Mesenchymal stem cell (in vitro differentiated cells and primary cell): ENCODE results near the gene ACOX1.

Source experiments
- DNase-seq: peaks from one replicate; pipeline ENCODE4 v3.0.0-alpha.2; 2013
- H2AFZ ChIP-seq: one replicate; pipeline ENCODE4 v1.6.1; 2013; ENCODE audit warnings: low read depth, mild to moderate bottlenecking, control low read depth, inconsistent platforms, low read length, moderate library complexity
- H2AK5ac ChIP-seq: 2 replicates; pipeline ENCODE4 v1.6.1; 2013; ENCODE audit warnings: low read length, moderate library complexity, mild to moderate bottlenecking, inconsistent platforms; ENCODE audit not compliant: severe bottlenecking
- H2BK120ac ChIP-seq: one replicate; pipeline ENCODE4 v1.6.1; 2013; ENCODE audit warnings: low read depth, mild to moderate bottlenecking, inconsistent platforms, low read length, moderate library complexity
- H2BK12ac ChIP-seq, 2 experiments: one replicate each; pipeline ENCODE4 v1.6.1; 2013; ENCODE audit warnings: inconsistent platforms in 2 of 2, low read length in 2 of 2, mild to moderate bottlenecking in 2 of 2, moderate library complexity in 2 of 2, control low read depth in 1 of 2
- H2BK15ac ChIP-seq: one replicate; pipeline ENCODE4 v1.6.1; 2013; ENCODE audit warnings: mild to moderate bottlenecking, low read depth, inconsistent platforms; ENCODE audit not compliant: poor library complexity, severe bottlenecking
- H2BK5ac ChIP-seq: 2 replicates; pipeline ENCODE4 v1.6.1; 2013; ENCODE audit warnings: low read depth, mild to moderate bottlenecking, low read length, control low read depth, inconsistent platforms; ENCODE audit not compliant: poor library complexity, severe bottlenecking
- H3K14ac ChIP-seq, 2 experiments: one replicate each; pipeline ENCODE4 v1.6.1; 2013; ENCODE audit warnings: inconsistent platforms in 2 of 2, low read length in 2 of 2, control low read depth in 1 of 2, mild to moderate bottlenecking in 1 of 2, moderate library complexity in 1 of 2
- H3K18ac ChIP-seq, 2 experiments: one replicate each; pipeline ENCODE4 v1.6.1; 2013; ENCODE audit warnings: inconsistent platforms in 2 of 2, low read length in 2 of 2, control low read depth in 1 of 2, low read depth in 1 of 2, mild to moderate bottlenecking in 1 of 2
- H3K23ac ChIP-seq, 2 experiments: one replicate each; pipeline ENCODE4 v1.6.1; 2013; ENCODE audit warnings: inconsistent platforms in 2 of 2, low read length in 2 of 2, mild to moderate bottlenecking in 2 of 2, moderate library complexity in 2 of 2, control low read depth in 1 of 2
- H3K27ac ChIP-seq: 2 replicates; pipeline ENCODE4 v1.5.1; 2013; ENCODE audit warnings: mild to moderate bottlenecking, moderate library complexity, low read length, control low read depth, inconsistent platforms; ENCODE audit not compliant: poor library complexity, severe bottlenecking
- H3K27me3 ChIP-seq, 2 experiments: 2 replicates each; pipeline versions ENCODE4 v1.6.1 to v1.7.0; 2013; ENCODE audit warnings: low read length in 2 of 2, mild to moderate bottlenecking in 2 of 2, moderate library complexity in 2 of 2, control low read depth in 1 of 2, inconsistent platforms in 1 of 2; ENCODE audit not compliant: control insufficient read depth in 1 of 2, insufficient read depth in 1 of 2
- H3K36me3 ChIP-seq, 2 experiments: 2 replicates each; pipeline versions ENCODE4 v1.6.1 to v1.7.0; 2013; ENCODE audit warnings: low read length in 2 of 2, control low read depth in 1 of 2, inconsistent platforms in 1 of 2, low read depth in 1 of 2, mild to moderate bottlenecking in 1 of 2; ENCODE audit not compliant: insufficient read depth in 2 of 2, control insufficient read depth in 1 of 2
- H3K4ac ChIP-seq, 2 experiments: one replicate each; pipeline ENCODE4 v1.6.1; 2013; ENCODE audit warnings: inconsistent platforms in 2 of 2, low read length in 2 of 2, mild to moderate bottlenecking in 2 of 2, moderate library complexity in 2 of 2, control low read depth in 1 of 2, low read depth in 1 of 2
- H3K4me1 ChIP-seq: 2 replicates; pipeline ENCODE4 v1.6.1; 2013; ENCODE audit warnings: low read depth, low read length, control low read depth; ENCODE audit not compliant: control insufficient read depth, insufficient read depth
- H3K4me2 ChIP-seq: 2 replicates; pipeline ENCODE4 v1.6.1; 2013; ENCODE audit warnings: low read length, mild to moderate bottlenecking, inconsistent platforms; ENCODE audit not compliant: poor library complexity, severe bottlenecking
- H3K4me3 ChIP-seq, 2 experiments: 2 replicates each; pipeline versions ENCODE4 v1.5.1 to v1.7.0; 2013; ENCODE audit warnings: low read length in 2 of 2, mild to moderate bottlenecking in 2 of 2, control low read depth in 1 of 2, low read depth in 1 of 2; ENCODE audit not compliant: insufficient read depth in 1 of 2
- H3K79me1 ChIP-seq: replicated peaks from 2 replicates; pipeline ENCODE4 v1.6.1; 2013; ENCODE audit warnings: mild to moderate bottlenecking, control low read depth, low read length, inconsistent platforms; ENCODE audit not compliant: poor library complexity, severe bottlenecking
- H3K9ac ChIP-seq: 2 replicates; pipeline ENCODE4 v1.7.0; 2013; ENCODE audit warnings: mild to moderate bottlenecking, low read length, moderate library complexity
- H3K9me3 ChIP-seq: 2 replicates; pipeline ENCODE4 v1.7.0; 2013; ENCODE audit warnings: mild to moderate bottlenecking, low read length; ENCODE audit not compliant: control insufficient read depth
- H4K8ac ChIP-seq: one replicate; pipeline ENCODE4 v1.6.1; 2013; ENCODE audit warnings: inconsistent platforms, mild to moderate bottlenecking, low read length, moderate library complexity
- H4K91ac ChIP-seq: one replicate; pipeline ENCODE4 v1.6.1; 2013; ENCODE audit warnings: mild to moderate bottlenecking, low read length, inconsistent platforms
- whole genome bisulfite sequencing: methylation state at CpG from one replicate; pipeline ENCODE4 v1.1.7; 2013; ENCODE audit warnings: mixed read lengths; 5-methylcytosine and 5-hydroxymethylcytosine counted together

The ACOX1 gene

DNA sequence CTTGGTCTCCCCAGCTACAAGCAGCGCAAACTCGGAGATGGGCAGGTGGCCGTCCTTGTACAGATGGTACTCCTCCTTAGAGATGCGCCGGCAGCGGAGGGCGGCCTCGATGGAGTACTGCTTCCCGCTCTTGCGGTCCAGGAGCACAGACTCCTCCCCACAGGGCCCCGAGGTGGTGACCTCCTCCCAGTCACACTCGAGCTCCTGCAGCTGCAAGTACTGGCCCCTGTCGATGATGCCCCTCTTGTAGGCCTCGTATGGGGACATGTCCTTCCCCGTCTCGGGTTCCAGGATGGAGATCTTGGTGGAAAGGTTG, 28.8 kb upstream of the ACOX1 start:
- no peak overlapping the region for H3K4me2 ChIP-seq
- 89% methylated on average over 16 of the region's 16 CpGs for WGBS
- no peak overlapping the region for H3K18ac ChIP-seq
- DNase-seq = no peak
- no peaks in the 10 kb centered on the region for H3K79me1 ChIP-seq
- H3K4me1 ChIP-seq = peaks cover 14% of the 10 kb centered on the region
- H3K27me3 ChIP-seq = peaks cover 0 to 18% of the 10 kb centered on the region in 2 experiments
- H4K8ac ChIP-seq = no peak overlapping the region
- H3K36me3 ChIP-seq = peaks cover 0 to 29% of the 10 kb centered on the region in 2 experiments
- no peak overlapping the region for H3K27ac ChIP-seq
- no peak overlapping the region for H2BK5ac ChIP-seq
- H2BK120ac ChIP-seq = no peak overlapping the region
- no peak overlapping the region for H3K23ac ChIP-seq
- no peak overlapping the region for H3K4me3 ChIP-seq
- no peak overlapping the region for H3K14ac ChIP-seq
- no peak overlapping the region for H2AK5ac ChIP-seq
- no peak overlapping the region for H2BK15ac ChIP-seq
- no peak overlapping the region for H4K91ac ChIP-seq
- H2BK12ac ChIP-seq = no peak overlapping the region
- no peak overlapping the region for H2AFZ ChIP-seq
- H3K4ac ChIP-seq = no peak overlapping the region
- H3K9ac ChIP-seq = no peak overlapping the region
- H3K9me3 ChIP-seq = no peaks in the 10 kb centered on the region

DNA sequence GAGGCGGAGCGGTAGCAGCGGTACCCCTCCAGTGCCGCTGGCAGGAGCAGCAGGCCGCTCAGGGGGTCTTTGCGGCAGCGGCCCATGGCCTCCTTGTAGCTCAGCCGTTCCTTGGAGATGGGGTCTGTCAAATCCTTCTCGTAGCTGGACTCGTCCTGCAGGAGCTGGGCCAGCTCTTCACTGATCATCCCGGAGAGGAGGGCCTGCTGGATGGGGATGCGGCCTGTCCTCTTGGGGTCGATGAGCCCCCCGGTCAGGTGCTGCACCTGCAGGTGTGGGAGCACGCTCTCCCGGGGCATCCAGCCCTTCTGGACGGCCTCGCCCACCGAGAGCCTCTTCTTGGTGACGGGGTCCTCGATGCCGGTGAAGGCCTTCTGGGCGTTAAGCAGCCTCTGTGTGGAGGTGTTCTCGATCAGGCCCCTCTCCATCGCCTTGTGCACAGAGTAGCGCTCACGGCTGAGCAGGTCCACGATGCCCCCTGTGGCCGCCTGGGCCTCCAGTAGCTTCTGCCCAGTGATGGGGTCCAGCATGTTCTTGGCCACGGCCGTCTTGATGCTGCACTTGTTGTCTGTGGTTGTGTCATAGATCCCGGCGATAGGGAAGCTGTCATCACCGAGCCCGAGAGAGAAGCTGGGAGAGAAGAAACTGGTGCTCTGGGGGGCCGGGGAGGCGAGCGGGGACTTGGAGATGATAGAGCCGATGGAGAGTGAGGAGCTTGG, 28.3 kb upstream of the ACOX1 start:
- H3K14ac ChIP-seq = no peak overlapping the region
- H4K91ac ChIP-seq = no peak overlapping the region
- no peak overlapping the region for H3K9ac ChIP-seq
- 94% methylated on average over 39 of the region's 39 CpGs for WGBS
- H3K9me3 ChIP-seq = no peaks in the 10 kb centered on the region
- peaks cover 0 to 33% of the 10 kb centered on the region in 2 experiments for H3K36me3 ChIP-seq
- no peak overlapping the region for H2BK12ac ChIP-seq
- no peak overlapping the region for H2AK5ac ChIP-seq
- H3K4me1 ChIP-seq = peaks cover 14% of the 10 kb centered on the region
- H3K27me3 ChIP-seq = peaks cover 0 to 18% of the 10 kb centered on the region in 2 experiments
- no peak overlapping the region for H3K18ac ChIP-seq
- H4K8ac ChIP-seq = no peak overlapping the region
- no peak overlapping the region for H3K4ac ChIP-seq
- no peak overlapping the region for H3K4me3 ChIP-seq
- H2BK120ac ChIP-seq = no peak overlapping the region
- H2BK5ac ChIP-seq = no peak overlapping the region
- H3K23ac ChIP-seq = no peak overlapping the region
- H2BK15ac ChIP-seq = no peak overlapping the region
- no peak for DNase-seq
- no peaks in the 10 kb centered on the region for H3K79me1 ChIP-seq
- no peak overlapping the region for H2AFZ ChIP-seq
- no peak overlapping the region for H3K4me2 ChIP-seq
- H3K27ac ChIP-seq = no peak overlapping the region

DNA sequence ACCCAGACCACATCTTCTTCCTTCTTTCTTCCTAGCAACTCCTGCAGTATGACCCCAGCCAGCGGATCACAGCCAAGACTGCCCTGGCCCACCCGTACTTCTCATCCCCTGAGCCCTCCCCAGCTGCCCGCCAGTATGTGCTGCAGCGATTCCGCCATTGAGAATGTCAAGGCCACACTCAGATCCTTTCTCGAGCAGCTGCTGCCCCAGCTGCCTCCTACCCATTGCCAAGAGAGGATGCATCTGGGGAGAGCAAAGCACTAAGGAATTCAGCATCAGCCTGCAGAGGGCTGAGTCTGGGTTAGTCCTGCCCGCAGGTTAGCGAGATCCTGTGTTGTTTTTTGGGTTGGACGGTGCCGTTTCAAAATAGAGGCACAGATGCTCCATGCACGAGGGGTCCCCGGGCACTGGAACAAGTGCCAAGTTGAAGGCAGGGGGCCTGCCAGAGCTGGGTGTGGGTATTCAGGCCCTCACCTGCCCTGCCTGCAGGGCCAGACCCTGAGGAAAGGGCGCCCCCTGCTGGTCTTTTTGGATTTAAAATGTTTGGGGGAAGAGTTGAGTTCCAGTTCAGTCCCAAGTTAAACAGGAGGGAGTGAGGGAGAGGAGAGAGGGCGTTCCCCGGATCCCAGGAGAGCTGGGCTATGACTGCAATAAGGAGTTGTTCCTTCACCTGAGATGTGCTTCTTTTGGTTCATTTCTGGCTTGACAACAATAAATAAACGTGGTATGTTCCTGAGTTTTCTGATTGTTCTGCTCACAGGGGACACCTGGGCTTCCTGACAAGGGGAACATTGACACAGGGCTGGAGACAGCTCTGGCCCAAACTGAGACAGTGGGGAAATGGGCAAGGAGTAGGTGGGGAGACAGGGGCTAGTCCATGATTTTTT, 26.5 kb upstream of the ACOX1 start:
- H2BK5ac ChIP-seq = no peak overlapping the region
- peaks cover 0 to 11% of the 10 kb centered on the region in 2 experiments for H3K27me3 ChIP-seq
- H2BK120ac ChIP-seq = no peak overlapping the region
- no peak overlapping the region for H2BK12ac ChIP-seq
- no peaks in the 10 kb centered on the region for H3K79me1 ChIP-seq
- peaks cover 0 to 51% of the 10 kb centered on the region in 2 experiments for H3K36me3 ChIP-seq
- peak overlapping the region; percentile 24 for H3K9ac ChIP-seq
- no peak overlapping the region for H2AFZ ChIP-seq
- WGBS = 77% methylated on average over 16 of the region's 16 CpGs
- peak; percentile 64 for DNase-seq
- H3K4ac ChIP-seq = no peak overlapping the region
- H4K8ac ChIP-seq = peak overlapping the region; percentile 19
- no peak overlapping the region for H2AK5ac ChIP-seq
- H3K27ac ChIP-seq = peak overlapping the region; percentile 54
- H3K18ac ChIP-seq = no peak overlapping the region
- peaks cover 14% of the 10 kb centered on the region for H3K4me1 ChIP-seq
- H3K9me3 ChIP-seq = no peaks in the 10 kb centered on the region
- peak overlapping the region; percentile 69 for H4K91ac ChIP-seq
- no peak overlapping the region for H3K14ac ChIP-seq
- H3K4me2 ChIP-seq = no peak overlapping the region
- no peak overlapping the region for H3K23ac ChIP-seq
- no peak overlapping the region for H3K4me3 ChIP-seq
- no peak overlapping the region for H2BK15ac ChIP-seq

DNA sequence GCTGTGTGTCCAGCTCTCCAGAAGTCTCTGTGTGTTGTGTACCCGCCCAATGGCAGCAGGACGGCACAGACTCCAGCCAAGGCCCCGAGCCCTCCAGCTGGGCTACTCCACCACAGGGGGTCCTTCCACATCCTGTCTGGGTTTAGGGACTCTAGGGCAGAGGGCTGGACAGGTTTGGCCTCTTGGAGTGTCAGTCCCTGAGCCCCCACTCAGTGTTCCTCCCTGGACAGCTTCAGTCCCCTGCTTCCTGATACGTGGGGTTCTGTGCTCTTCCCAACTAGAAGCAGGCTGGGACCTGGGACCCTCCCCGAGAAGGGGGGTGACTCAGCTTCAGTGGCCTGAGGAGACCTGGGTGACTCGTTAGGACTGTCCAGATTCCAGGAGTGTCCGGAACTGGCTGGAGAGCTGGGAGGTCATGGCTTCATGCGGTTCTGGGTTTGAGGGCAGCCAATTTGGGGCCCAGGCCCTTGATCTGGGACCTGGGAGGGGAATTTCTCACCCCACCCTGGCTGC, 25.8 kb upstream of the ACOX1 start:
- Histone ChIP-seq H2BK15ac (peak overlapping the region; percentile 12), H4K8ac (no peak overlapping the region), H3K4me2 (peak overlapping the region; percentile 12), H3K27me3 (peaks cover 0 to 4% of the 10 kb centered on the region in 2 experiments), H2AFZ (no peak overlapping the region), H2BK5ac (no peak overlapping the region), H3K9me3 (no peaks in the 10 kb centered on the region), H2BK120ac (no peak overlapping the region), H4K91ac (no peak overlapping the region), H3K36me3 (peaks cover 4 to 57% of the 10 kb centered on the region in 2 experiments), H3K79me1 (no peaks in the 10 kb centered on the region), H3K18ac (no peak overlapping the region), H3K4me1 (peaks cover 14% of the 10 kb centered on the region), H3K23ac (no peak overlapping the region), H3K27ac (peak overlapping the region; percentile 54), H3K9ac (no peak overlapping the region), H3K4ac (no peak overlapping the region), H3K4me3 (no peak overlapping the region), H2AK5ac (peak overlapping the region; percentile 41), H3K14ac (no peak overlapping the region), H2BK12ac (no peak overlapping the region)
- 69% methylated on average over 8 of the region's 8 CpGs for WGBS
- DNase-seq = no peak
